Naive thymus-derived CD8-positive, alpha-beta T cell (primary cell): ENCODE data around the gene DZIP3. TPM values are rescaled to one million over a fixed set of nuclear protein-coding genes. Genes with fewer than 3 reads are reported as not detected.
"Not testable (repeated sequence)": the region's sequence is repeated elsewhere in the genome, so short reads cannot be mapped to it uniquely, and the experiment has no call there.

ENCODE experiments used
- ATAC-seq, 2 donors: fragments of 150-1000 bp; cut with Tn5 transposase in 1 of 2; sonication (Bioruptor Pico), chemical (Tn5 transposase) in 1 of 2; 1 replicate in 1 of 2; 2 replicates in 1 of 2; pipeline ENCODE4 v1.10.0; 2021; ENCODE audit warnings: mild to moderate bottlenecking in 2 of 2, moderate library complexity in 2 of 2
- POLR2A ChIA-PET: fragments of 350-600 bp; sonication (Branson Sonifier 250); formaldehyde crosslinking; loops from one replicate; lab custom pipeline; 2021; ENCODE audit warnings: antibody characterized with exemption; lab: Charles Lee
- DNase-seq, 10 donors: peaks; one replicate each; pipeline versions ENCODE4 v3.0.0 to v3.0.0-alpha.2; 2020 to 2022
- H3K27ac Mint-ChIP-seq, 10 donors: one replicate each; pipeline ENCODE4 v1.8.0; 2020 to 2022; ENCODE audit warnings: mild to moderate bottlenecking in 10 of 10, mixed read lengths in 10 of 10, moderate library complexity in 4 of 10, inconsistent platforms in 1 of 10
- H3K27me3 Mint-ChIP-seq, 5 donors: one replicate each; pipeline ENCODE4 v1.8.0; 2021 to 2022; ENCODE audit warnings: mixed read lengths in 5 of 5
- H3K36me3 Mint-ChIP-seq, 3 donors: one replicate each; pipeline ENCODE4 v1.8.0; 2020 to 2022; ENCODE audit warnings: mixed read lengths in 3 of 3, mild to moderate bottlenecking in 2 of 3, inconsistent platforms in 1 of 3
- H3K4me1 Mint-ChIP-seq, 4 donors: one replicate each; pipeline ENCODE4 v1.8.0; 2021 to 2022; ENCODE audit warnings: mixed read lengths in 4 of 4
- H3K4me3 Mint-ChIP-seq, 10 donors: one replicate each; pipeline ENCODE4 v1.8.0; 2020 to 2022; ENCODE audit warnings: mild to moderate bottlenecking in 10 of 10, mixed read lengths in 10 of 10, moderate library complexity in 6 of 10, inconsistent platforms in 1 of 10
- H3K9me3 Mint-ChIP-seq, 9 donors: one replicate each; pipeline ENCODE4 v1.8.0; 2020 to 2022; ENCODE audit warnings: mixed read lengths in 9 of 9, mild to moderate bottlenecking in 3 of 9, inconsistent platforms in 1 of 9, moderate library complexity in 1 of 9
- polyA plus RNA-seq, 3 donors: library from polyadenylated mRNA; unstranded; fragments of 300-500 nt; fragmentation: Illumina TruSeq; gene quantifications; one replicate each; pipeline ENCODE4 v1.2.3, GENCODE V29; 2021
- total RNA-seq, 8 experiments: library from RNA in 2 of 8; stranded (reverse) in 2 of 8; gene quantifications; one replicate each; pipeline ENCODE4 v1.2.3 and lab custom pipeline; 2021 to 2026

The DZIP3 gene
- total and polyA plus RNA-seq, 5 experiments from 2014 or later = 8.9 to 22.5 (median 15.8) TPM

DNA sequence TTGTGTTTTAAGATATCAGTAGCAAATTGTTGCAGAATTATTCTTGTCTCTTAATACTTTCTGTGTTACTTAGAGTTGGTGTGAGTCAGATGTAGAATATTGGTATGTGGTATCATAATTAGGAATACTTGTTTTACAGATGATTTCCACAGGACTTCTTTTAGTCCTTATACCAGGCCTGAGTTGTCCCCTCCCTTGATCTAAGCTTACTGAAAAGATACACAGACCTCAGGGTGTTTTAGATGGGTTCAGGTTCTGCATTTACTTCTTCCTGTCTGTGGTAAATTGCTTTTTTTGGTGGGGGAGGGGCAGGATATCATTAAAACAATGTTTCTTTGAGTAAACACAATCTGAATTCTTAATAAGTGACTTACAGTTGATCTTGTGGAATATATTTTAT lies 14.2 kb downstream of the DZIP3 start:
- POLR2A ChIA-PET = interaction anchor here (6.7 kb wide), 1 partner anchor 14 kb away, joined by 131 read pairs; the partner anchor contains the start of genes CIP2A and DZIP3
- Mint-ChIP-seq H3K9me3 (no peaks in the 10 kb centered on the region), H3K27me3 (no peaks in the 10 kb centered on the region), H3K36me3 (peaks cover 0 to 11% (median 8%) of the 10 kb centered on the region in 3 donors), H3K4me1 (peaks cover 19 to 66% (median 50%) of the 10 kb centered on the region in 4 donors), H3K4me3 (peak overlapping the region; percentile 32 to 87 (median 74)), H3K27ac (peak overlapping the region; percentile 51 to 97 (median 93))
- ATAC-seq (peak; percentile 37 to 42), DNase-seq (peak in 5 of 10 donors; percentile 18 to 60 (median 42))

DNA sequence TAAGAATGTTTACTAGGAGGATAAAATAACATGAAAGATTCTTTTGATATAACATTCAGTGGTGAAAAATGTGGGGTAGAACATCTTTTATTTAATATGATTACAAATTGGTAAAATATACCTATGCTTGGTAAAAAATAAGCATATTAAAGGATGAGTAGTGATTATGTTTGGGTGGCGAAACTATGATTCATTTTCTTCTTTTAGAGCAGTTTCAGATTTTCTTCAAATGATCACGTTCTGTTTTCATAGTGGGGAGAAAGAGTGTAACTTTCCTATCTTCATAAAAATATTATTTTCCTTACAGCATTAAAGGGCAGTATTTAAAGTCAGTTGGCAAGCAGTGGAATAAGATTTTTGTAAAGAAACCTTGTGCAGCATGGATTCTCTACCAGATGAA lies 15.5 kb downstream of the DZIP3 start:
- Mint-ChIP-seq H3K4me3 (peak overlapping the region in 6 of 10 donors; percentile 7 to 57 (median 44)), H3K27me3 (no peaks in the 10 kb centered on the region), H3K36me3 (peaks cover 0 to 22% (median 15%) of the 10 kb centered on the region in 3 donors), H3K4me1 (peaks cover 21 to 61% (median 49%) of the 10 kb centered on the region in 4 donors), H3K27ac (peak overlapping the region in 9 of 10 donors; percentile 2 to 97 (median 86)), H3K9me3 (no peaks in the 10 kb centered on the region)
- POLR2A ChIA-PET = interaction anchor here (0.6 to 6.7 kb wide), 2 partner anchors 15 to 214 kb away, joined by 7 to 131 read pairs; partner anchors contain the start of genes CIP2A and DZIP3
- ATAC-seq (no peak), DNase-seq (no peak)

DNA sequence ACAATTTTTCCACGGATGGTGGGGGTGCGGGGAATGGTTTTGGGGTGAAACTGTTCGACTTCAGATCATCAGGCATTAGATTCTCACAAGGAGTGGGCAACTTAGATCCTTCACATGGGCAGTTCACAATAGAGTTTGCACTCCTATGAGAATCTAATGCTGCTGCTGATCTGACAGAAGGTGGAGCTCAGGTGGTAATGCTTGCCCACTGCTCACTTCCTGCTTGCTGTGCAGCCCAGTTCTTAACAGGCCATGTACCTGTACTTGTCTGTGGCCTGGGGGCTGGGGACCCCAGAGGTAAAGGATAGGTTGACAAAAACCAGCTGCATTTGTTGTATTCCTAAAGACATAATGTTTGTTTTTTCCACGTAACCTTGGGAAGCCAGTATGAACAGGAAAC lies 16.0 kb downstream of the DZIP3 start:
- Mint-ChIP-seq H3K4me1 (peaks cover 21 to 60% (median 49%) of the 10 kb centered on the region in 4 donors), H3K9me3 (no peaks in the 10 kb centered on the region), H3K27me3 (no peaks in the 10 kb centered on the region), H3K36me3 (peaks cover 0 to 26% (median 15%) of the 10 kb centered on the region in 3 donors), H3K27ac (peak overlapping the region; percentile 2 to 97 (median 82)), H3K4me3 (peak overlapping the region in 7 of 10 donors; percentile 22 to 57 (median 51))
- POLR2A ChIA-PET = interaction anchor here (0.6 to 6.7 kb wide), 2 partner anchors 15 to 214 kb away, joined by 7 to 131 read pairs; partner anchors contain the start of genes CIP2A and DZIP3
- DNase-seq (peak in 2 of 10 donors; percentile 8 to 10), ATAC-seq (peak; percentile 36 to 50)

DNA sequence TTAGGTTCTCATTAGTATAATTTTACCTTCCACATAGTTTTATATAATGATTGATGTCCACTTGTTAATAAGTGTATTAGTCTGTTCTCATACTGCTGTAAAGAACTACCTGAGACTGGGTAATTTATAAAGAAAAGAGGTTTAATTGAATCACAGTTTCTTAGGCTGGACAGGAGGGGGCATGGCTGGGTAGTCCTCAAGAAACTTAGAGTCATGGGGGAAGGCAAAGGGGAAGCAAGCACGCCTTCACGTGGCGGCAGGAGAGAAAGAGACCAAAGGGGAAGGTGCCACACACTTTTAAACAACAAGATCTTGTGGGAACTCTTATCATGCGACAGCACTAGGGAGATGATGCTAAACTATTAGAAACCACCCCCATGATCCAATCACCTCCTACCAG lies 19.2 kb downstream of the DZIP3 start:
- Mint-ChIP-seq H3K4me3 (no peak overlapping the region), H3K27me3 (no peaks in the 10 kb centered on the region)

DNA sequence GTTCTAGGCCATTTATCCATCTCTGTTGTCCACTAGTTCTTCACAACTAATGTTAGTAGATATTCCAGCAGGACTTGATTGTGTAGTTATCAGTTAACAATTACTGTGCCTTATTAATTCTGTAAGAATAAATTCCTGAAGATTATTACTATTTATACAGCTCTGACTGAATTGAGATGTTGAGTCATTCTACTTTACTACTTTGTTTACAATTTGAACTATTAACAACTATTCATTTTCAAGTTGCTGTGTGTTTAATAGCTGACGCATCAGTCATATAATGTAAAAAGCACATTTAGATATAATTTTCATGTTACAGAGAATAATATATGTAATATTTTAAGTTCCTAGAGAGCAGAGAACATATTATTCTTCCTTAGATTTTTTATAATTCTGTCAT lies 21.1 kb downstream of the DZIP3 start:
- POLR2A ChIA-PET = interaction anchor here (0.5 to 0.9 kb wide), 2 partner anchors 21 to 295 kb away, joined by 3 to 4 read pairs; partner anchors contain the start of genes CIP2A and DZIP3
- H3K9me3 Mint-ChIP-seq = no peaks in the 10 kb centered on the region
- no peak overlapping the region for H3K27ac Mint-ChIP-seq
- peaks cover 0 to 42% (median 28%) of the 10 kb centered on the region in 3 donors for H3K36me3 Mint-ChIP-seq
- H3K4me3 Mint-ChIP-seq = no peak overlapping the region
- DNase-seq = no peak
- H3K27me3 Mint-ChIP-seq = no peaks in the 10 kb centered on the region
- peaks cover 3 to 13% (median 8%) of the 10 kb centered on the region in 4 donors for H3K4me1 Mint-ChIP-seq
- no peak for ATAC-seq

More for the DNA sequence above, 19.2 kb downstream of the DZIP3 start:
- peak overlapping the region in 1 of 10 donors; percentile 49 for H3K27ac Mint-ChIP-seq
- no peaks in the 10 kb centered on the region for H3K9me3 Mint-ChIP-seq
- peaks cover 8 to 32% (median 26%) of the 10 kb centered on the region in 4 donors for H3K4me1 Mint-ChIP-seq
- DNase-seq (no peak), ATAC-seq (no peak)
- POLR2A ChIA-PET = no interaction called here
- H3K36me3 Mint-ChIP-seq = peaks cover 0 to 32% (median 24%) of the 10 kb centered on the region in 3 donors

DNA sequence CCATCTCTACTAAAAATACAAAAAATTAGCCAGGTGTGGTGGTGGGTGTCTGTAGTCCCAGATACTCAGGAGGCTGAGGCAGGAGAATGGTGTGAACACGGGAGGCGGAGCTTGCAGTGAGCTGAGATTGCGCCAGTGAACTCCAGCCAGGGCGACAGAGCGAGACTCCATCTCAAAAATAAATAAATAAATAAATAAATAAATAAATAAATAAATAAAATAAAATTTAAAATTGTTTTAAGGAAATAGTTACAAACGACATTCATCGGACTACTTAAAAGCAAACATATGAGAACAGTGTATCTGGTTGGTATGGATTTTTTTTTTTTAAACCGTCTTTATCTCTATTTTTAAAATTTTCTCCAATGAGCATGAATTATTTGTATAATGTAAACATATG lies 26.6 kb downstream of the DZIP3 start:
- POLR2A ChIA-PET, H3K27me3 Mint-ChIP-seq, H3K9me3 Mint-ChIP-seq, DNase-seq, H3K27ac Mint-ChIP-seq, H3K4me3 Mint-ChIP-seq, ATAC-seq, H3K4me1 Mint-ChIP-seq: not testable (repeated sequence)
- H3K36me3 Mint-ChIP-seq = peaks cover 11 to 38% (median 35%) of the 10 kb centered on the region in 3 donors

DNA sequence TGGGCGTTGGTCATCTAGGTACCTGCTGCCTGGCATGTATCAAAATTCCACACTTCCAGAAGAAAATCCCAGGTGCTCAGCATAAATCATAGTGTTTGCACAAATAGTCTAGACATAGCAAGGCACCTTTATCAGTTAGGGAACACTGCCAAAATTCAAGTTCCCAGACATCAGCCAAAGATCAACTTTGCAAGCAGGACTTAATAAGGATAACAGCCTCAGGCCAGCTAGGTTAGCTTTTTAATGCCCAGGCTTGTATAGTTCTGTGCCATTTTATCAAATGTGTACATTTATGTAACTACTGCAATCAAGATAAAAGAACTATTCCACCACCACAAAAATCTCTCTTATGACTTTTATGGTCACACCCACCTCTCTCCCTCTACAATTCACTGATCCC lies 30.7 kb downstream of the DZIP3 start:
- Mint-ChIP-seq H3K36me3 (peaks cover 23 to 40% (median 34%) of the 10 kb centered on the region in 3 donors), H3K27me3 (no peaks in the 10 kb centered on the region), H3K9me3 (peaks cover 0 to 3% (median 0%) of the 10 kb centered on the region in 9 donors), H3K27ac (no peak overlapping the region), H3K4me3 (no peak overlapping the region), H3K4me1 (peaks cover 0 to 3% (median 0%) of the 10 kb centered on the region in 4 donors)
- no peak for DNase-seq
- POLR2A ChIA-PET = no interaction called here
- ATAC-seq = no peak

DNA sequence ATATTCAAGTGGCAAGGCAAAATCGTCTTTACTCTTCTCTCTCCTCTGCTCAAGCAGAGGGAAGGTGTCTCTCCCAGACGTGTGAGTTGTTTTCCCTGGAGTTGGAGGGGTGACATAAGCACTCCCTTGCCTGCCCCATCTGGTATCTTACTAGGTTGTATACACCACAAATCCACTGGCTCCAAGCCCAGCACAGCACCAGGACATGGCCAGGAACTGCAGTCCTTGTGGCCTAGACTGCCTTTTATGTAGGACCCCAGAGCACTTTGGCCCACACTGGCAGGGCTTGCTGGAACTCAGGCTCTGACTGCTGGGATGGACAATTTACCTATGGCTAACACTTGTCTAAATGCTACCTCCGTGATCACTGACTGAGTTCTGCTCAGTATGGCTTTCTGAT lies 34.0 kb downstream of the DZIP3 start:
- Mint-ChIP-seq H3K4me3 (no peak overlapping the region), H3K4me1 (peaks cover 0 to 3% (median 0%) of the 10 kb centered on the region in 4 donors), H3K27me3 (no peaks in the 10 kb centered on the region), H3K27ac (peak overlapping the region in 1 of 10 donors; percentile 27), H3K36me3 (peaks cover 18 to 35% (median 29%) of the 10 kb centered on the region in 3 donors), H3K9me3 (peaks cover 0 to 3% (median 0%) of the 10 kb centered on the region in 9 donors)
- no peak for DNase-seq
- POLR2A ChIA-PET = no interaction called here
- ATAC-seq = no peak

DNA sequence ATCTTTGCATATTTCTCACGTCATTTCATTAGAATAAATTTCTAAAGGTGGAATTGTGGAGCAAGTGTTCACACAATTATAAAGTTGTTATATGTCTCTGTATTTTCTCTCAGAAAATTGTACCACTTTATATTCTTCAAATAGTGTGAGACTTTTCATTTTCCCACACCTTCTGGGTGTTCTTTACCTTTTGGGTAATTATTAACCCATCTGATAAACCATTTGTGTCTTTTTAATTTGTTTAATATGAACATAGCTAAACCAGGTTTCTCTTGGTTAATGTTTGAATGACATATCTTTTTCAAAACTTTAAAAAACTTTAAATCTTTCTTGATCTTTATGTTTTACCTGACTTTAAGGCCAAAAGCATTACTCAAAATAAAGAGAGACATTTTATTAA lies 40.5 kb downstream of the DZIP3 start:
- no peak for ATAC-seq
- Mint-ChIP-seq H3K4me1 (peaks cover 0 to 1% (median 0%) of the 10 kb centered on the region in 4 donors), H3K9me3 (no peaks in the 10 kb centered on the region), H3K4me3 (no peak overlapping the region), H3K36me3 (peaks cover 2 to 40% (median 11%) of the 10 kb centered on the region in 3 donors), H3K27me3 (no peaks in the 10 kb centered on the region), H3K27ac (no peak overlapping the region)
- POLR2A ChIA-PET = no interaction called here
- DNase-seq = no peak

DNA sequence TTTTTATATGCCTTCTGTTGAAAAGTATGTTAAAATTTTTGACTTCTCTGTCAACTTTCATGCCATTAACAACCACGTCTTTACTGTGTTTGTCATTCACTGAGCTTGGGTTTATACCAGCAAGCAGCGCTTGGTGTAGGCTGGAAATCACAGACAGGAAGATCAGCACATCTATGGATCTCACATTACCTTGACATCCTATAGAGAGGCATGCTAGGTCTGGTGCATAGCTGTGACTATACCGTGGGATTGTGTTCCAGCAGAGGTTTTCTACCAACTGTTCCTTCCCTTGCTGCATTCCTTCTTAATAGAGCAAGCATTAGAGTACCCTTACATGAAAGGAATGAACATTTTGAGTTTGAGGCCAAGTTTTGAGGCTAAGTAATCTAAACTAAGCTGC lies 53.0 kb downstream of the DZIP3 start:
- no peak overlapping the region for H3K4me3 Mint-ChIP-seq
- H3K27ac Mint-ChIP-seq = no peak overlapping the region
- no peaks in the 10 kb centered on the region for H3K4me1 Mint-ChIP-seq
- H3K36me3 Mint-ChIP-seq = peaks cover 18 to 57% (median 47%) of the 10 kb centered on the region in 3 donors
- no peaks in the 10 kb centered on the region for H3K9me3 Mint-ChIP-seq
- DNase-seq (no peak), ATAC-seq (no peak)
- POLR2A ChIA-PET = no interaction called here
- no peaks in the 10 kb centered on the region for H3K27me3 Mint-ChIP-seq

DNA sequence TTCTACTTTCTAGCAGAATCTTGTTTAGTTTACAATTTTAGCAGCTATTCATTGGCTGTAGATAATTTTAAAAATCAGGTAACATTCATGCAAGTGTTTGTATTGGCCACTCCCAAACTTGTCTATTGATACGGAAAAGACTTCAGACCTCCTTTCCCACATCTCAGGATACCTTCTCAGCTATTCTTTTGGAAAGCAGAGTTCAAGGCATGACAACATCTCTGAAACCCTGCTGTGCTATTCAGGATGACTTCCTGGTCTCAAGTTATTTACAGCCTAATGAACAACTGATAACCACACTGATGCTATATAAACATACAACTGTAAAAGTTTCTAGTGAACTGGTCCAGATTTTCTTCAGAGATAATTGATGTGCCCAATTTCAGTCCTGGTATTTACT lies 55.8 kb downstream of the DZIP3 start:
- no peaks in the 10 kb centered on the region for H3K27me3 Mint-ChIP-seq
- DNase-seq (no peak), ATAC-seq (no peak)
- POLR2A ChIA-PET = interaction anchor here (1.1 kb wide), 1 partner anchor 10 kb away, joined by 3 read pairs; no protein-coding TSS in a partner anchor
- H3K4me3 Mint-ChIP-seq = no peak overlapping the region
- H3K27ac Mint-ChIP-seq = no peak overlapping the region
- H3K4me1 Mint-ChIP-seq = no peaks in the 10 kb centered on the region
- H3K36me3 Mint-ChIP-seq = peaks cover 18 to 51% (median 49%) of the 10 kb centered on the region in 3 donors
- no peaks in the 10 kb centered on the region for H3K9me3 Mint-ChIP-seq

DNA sequence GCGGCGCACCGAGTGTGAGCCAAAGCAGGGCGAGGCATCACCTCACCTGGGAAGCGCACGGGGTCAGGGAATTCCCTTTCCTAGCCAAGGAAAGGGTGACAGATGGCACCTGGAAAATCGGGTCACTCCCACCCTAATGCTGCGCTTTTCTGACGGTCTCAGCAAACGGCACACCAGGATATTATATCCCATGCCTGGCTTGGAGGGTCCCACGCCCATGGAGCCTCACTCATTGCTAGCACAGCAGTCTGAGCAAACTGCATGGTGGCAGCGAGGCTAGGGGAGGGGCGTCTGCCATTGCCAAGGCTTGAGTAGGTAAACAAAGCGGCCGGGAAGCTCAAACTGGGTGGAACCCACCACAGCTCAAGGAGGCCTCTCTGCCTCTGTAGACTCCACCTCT lies 66.1 kb downstream of the DZIP3 start:
- ATAC-seq, DNase-seq, H3K4me1 Mint-ChIP-seq, H3K4me3 Mint-ChIP-seq, POLR2A ChIA-PET, H3K27ac Mint-ChIP-seq, H3K9me3 Mint-ChIP-seq, H3K27me3 Mint-ChIP-seq: not testable (repeated sequence)
- H3K36me3 Mint-ChIP-seq = peaks cover 6 to 30% (median 23%) of the 10 kb centered on the region in 3 donors

DNA sequence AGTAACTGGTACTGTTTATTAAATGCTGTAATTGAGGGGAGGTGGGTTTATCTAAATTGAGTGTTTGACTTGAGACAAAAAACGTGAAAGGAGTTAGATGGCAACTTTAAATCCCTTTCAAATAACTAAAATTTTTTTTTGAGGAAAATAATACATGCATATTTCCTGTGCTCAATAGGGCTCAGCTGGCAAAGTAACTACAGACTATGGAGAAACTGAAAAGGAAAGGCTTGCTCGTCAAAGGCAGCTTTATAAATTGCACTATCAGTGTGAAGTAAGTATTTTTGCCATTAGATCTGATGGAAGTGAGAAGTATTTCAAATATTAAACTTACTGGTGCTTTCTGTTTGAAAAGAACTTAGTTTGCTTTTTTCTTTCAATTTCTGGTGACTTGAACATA lies 72.2 kb downstream of the DZIP3 start:
- H3K27me3 Mint-ChIP-seq = no peaks in the 10 kb centered on the region
- H3K36me3 Mint-ChIP-seq = peaks cover 4 to 24% (median 16%) of the 10 kb centered on the region in 3 donors
- POLR2A ChIA-PET = no interaction called here
- H3K4me3 Mint-ChIP-seq = no peak overlapping the region
- no peak for ATAC-seq
- H3K27ac Mint-ChIP-seq = peak overlapping the region in 3 of 10 donors; percentile 2 to 81 (median 8)
- peaks cover 0 to 7% (median 2%) of the 10 kb centered on the region in 4 donors for H3K4me1 Mint-ChIP-seq
- no peak for DNase-seq
- H3K9me3 Mint-ChIP-seq = peaks cover 0 to 4% (median under 1%) of the 10 kb centered on the region in 9 donors
